ENCODE data around the gene CPNE8.

The CPNE8 gene

DNA sequence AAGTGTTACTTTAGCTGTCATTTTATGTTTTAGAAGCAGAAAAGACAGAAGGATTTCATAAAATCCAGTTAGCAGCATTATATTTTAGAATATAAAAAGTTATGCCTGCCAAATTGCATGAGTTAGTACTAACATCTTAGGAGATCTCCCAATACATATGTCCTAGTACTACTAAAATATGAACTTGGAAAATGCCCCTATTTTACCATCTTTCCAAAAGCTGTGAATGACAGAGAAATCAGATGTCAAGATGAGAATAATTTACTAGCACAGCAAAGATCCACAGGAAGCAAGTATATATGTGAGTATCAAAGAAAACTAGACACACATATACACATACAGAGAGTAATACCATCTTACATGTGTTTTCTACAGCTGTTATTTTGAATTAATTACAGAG lies 196.9 kb downstream of the CPNE8 start:
- TF ChIP-seq SUZ12 (IDR thresholded peaks at IDR 0.05; ENCODE audit: extremely low read depth, insufficient read depth, insufficient read length), result no peak
- TF ChIP-seq YY1 (IDR thresholded peaks at IDR 0.05; ENCODE audit: insufficient read depth, insufficient read length), result no peak
- TF ChIP-seq ZNF274 (IDR thresholded peaks at IDR 0.05; ENCODE audit: low read depth, low read length), result no peak
- Histone ChIP-seq H3K27me3 (ENCODE audit: insufficient read depth, insufficient read length) (no peaks in the 10 kb centered on the region), H3K4me3 (ENCODE audit: insufficient read length, low read depth) (no peak overlapping the region), H3K9me3 (ENCODE audit: insufficient read depth, low read length) (no peaks in the 10 kb centered on the region), H3K36me3 (ENCODE audit: insufficient read depth, insufficient read length, low read length) (no peaks in the 10 kb centered on the region), H3K4me1 (ENCODE audit: insufficient read depth, insufficient read length) (no peaks in the 10 kb centered on the region), H3K9ac (ENCODE audit: insufficient read length, low read depth) (no peak overlapping the region)
- no peak for DNase-seq (ENCODE audit: low read depth, low spot score)

GRCh38 chr12:38707648-38708047 lies 197.7 kb downstream of the CPNE8 start:
- Histone ChIP-seq H3K4me1 (ENCODE audit: insufficient read depth, insufficient read length) (no peaks in the 10 kb centered on the region), H3K9me3 (ENCODE audit: insufficient read depth, low read length) (no peaks in the 10 kb centered on the region), H3K27me3 (ENCODE audit: insufficient read depth, insufficient read length) (no peaks in the 10 kb centered on the region), H3K9ac (ENCODE audit: insufficient read length, low read depth) (no peak overlapping the region), H3K36me3 (ENCODE audit: insufficient read depth, insufficient read length, low read length) (no peaks in the 10 kb centered on the region), H3K4me3 (ENCODE audit: insufficient read length, low read depth) (no peak overlapping the region)
- DNase-seq (ENCODE audit: low read depth, low spot score), result no peak
- TF ChIP-seq SUZ12 (IDR thresholded peaks at IDR 0.05; ENCODE audit: extremely low read depth, insufficient read depth, insufficient read length) (no peak), YY1 (IDR thresholded peaks at IDR 0.05; ENCODE audit: insufficient read depth, insufficient read length) (no peak), ZNF274 (IDR thresholded peaks at IDR 0.05; ENCODE audit: low read depth, low read length) (no peak)

DNA sequence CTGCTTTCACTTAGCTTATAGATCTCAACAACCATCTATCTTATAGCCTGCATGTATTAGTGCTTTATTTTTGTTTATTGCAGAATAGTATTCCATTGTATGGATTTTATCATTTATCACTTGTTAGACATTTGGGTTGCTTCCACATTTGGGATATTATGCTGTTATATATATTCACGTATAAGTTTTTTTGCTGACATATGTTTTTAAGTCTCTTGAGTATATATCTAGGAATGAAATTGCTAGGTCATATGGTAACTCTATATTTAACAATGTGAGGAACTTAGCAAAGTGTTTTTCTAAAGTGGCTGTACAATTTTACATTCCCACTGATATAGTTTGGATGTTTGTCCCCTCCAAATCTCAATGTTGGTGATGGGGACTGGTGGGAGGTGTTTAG lies 208.1 kb downstream of the CPNE8 start:
- no peak for DNase-seq (ENCODE audit: low read depth, low spot score)
- Histone ChIP-seq H3K9ac (ENCODE audit: insufficient read length, low read depth) (no peak overlapping the region), H3K27me3 (ENCODE audit: insufficient read depth, insufficient read length) (no peaks in the 10 kb centered on the region), H3K4me3 (ENCODE audit: insufficient read length, low read depth) (no peak overlapping the region), H3K36me3 (ENCODE audit: insufficient read depth, insufficient read length, low read length) (no peaks in the 10 kb centered on the region), H3K9me3 (ENCODE audit: insufficient read depth, low read length) (no peaks in the 10 kb centered on the region), H3K4me1 (ENCODE audit: insufficient read depth, insufficient read length) (no peaks in the 10 kb centered on the region)
- no peak for TF ChIP-seq ZNF274 (IDR thresholded peaks at IDR 0.05; ENCODE audit: low read depth, low read length)
- TF ChIP-seq SUZ12 (IDR thresholded peaks at IDR 0.05; ENCODE audit: extremely low read depth, insufficient read depth, insufficient read length), result no peak
- TF ChIP-seq YY1 (IDR thresholded peaks at IDR 0.05; ENCODE audit: insufficient read depth, insufficient read length), result no peak

- TF ChIP-seq YY1 (IDR thresholded peaks at IDR 0.05; ENCODE audit: insufficient read depth, insufficient read length), result no peak
- TF ChIP-seq ZNF274 (IDR thresholded peaks at IDR 0.05; ENCODE audit: low read depth, low read length), result no peak
- TF ChIP-seq SUZ12 (IDR thresholded peaks at IDR 0.05; ENCODE audit: extremely low read depth, insufficient read depth, insufficient read length), result no peak
- Histone ChIP-seq H3K4me3 (ENCODE audit: insufficient read length, low read depth) (no peak overlapping the region), H3K36me3 (ENCODE audit: insufficient read depth, insufficient read length, low read length) (no peaks in the 10 kb centered on the region), H3K9ac (ENCODE audit: insufficient read length, low read depth) (no peak overlapping the region), H3K9me3 (ENCODE audit: insufficient read depth, low read length) (no peaks in the 10 kb centered on the region), H3K27me3 (ENCODE audit: insufficient read depth, insufficient read length) (no peaks in the 10 kb centered on the region), H3K4me1 (ENCODE audit: insufficient read depth, insufficient read length) (no peaks in the 10 kb centered on the region)
- DNase-seq (ENCODE audit: low read depth, low spot score), result peak; percentile 15
These were observed 210.3 kb downstream of the CPNE8 start for GRCh38 chr12:38695057-38695456.

- Histone ChIP-seq H3K4me3 (ENCODE audit: insufficient read length, low read depth) (no peak overlapping the region), H3K9ac (ENCODE audit: insufficient read length, low read depth) (no peak overlapping the region), H3K36me3 (ENCODE audit: insufficient read depth, insufficient read length, low read length) (no peaks in the 10 kb centered on the region), H3K4me1 (ENCODE audit: insufficient read depth, insufficient read length) (no peaks in the 10 kb centered on the region), H3K9me3 (ENCODE audit: insufficient read depth, low read length) (no peaks in the 10 kb centered on the region), H3K27me3 (ENCODE audit: insufficient read depth, insufficient read length) (no peaks in the 10 kb centered on the region)
- no peak for TF ChIP-seq ZNF274 (IDR thresholded peaks at IDR 0.05; ENCODE audit: low read depth, low read length)
- TF ChIP-seq YY1 (IDR thresholded peaks at IDR 0.05; ENCODE audit: insufficient read depth, insufficient read length), result no peak
- TF ChIP-seq SUZ12 (IDR thresholded peaks at IDR 0.05; ENCODE audit: extremely low read depth, insufficient read depth, insufficient read length), result no peak
- no peak for DNase-seq (ENCODE audit: low read depth, low spot score)
These were observed 214.2 kb downstream of the CPNE8 start for GRCh38 chr12:38691164-38691563.

- DNase-seq (ENCODE audit: low read depth, low spot score), result no peak
- H3K27me3 ChIP-seq (ENCODE audit: insufficient read depth, insufficient read length), result no peaks in the 10 kb centered on the region
- no peak for TF ChIP-seq SUZ12 (IDR thresholded peaks at IDR 0.05; ENCODE audit: extremely low read depth, insufficient read depth, insufficient read length)
- TF ChIP-seq ZNF274 (IDR thresholded peaks at IDR 0.05; ENCODE audit: low read depth, low read length), result no peak
- no peaks in the 10 kb centered on the region for H3K4me1 ChIP-seq (ENCODE audit: insufficient read depth, insufficient read length)
- H3K4me3 ChIP-seq (ENCODE audit: insufficient read length, low read depth), result no peak overlapping the region
- H3K9me3 ChIP-seq (ENCODE audit: insufficient read depth, low read length), result no peaks in the 10 kb centered on the region
- no peak overlapping the region for H3K9ac ChIP-seq (ENCODE audit: insufficient read length, low read depth)
- no peaks in the 10 kb centered on the region for H3K36me3 ChIP-seq (ENCODE audit: insufficient read depth, insufficient read length, low read length)
These were observed 214.7 kb downstream of the CPNE8 start for GRCh38 chr12:38690646-38691045.

DNA sequence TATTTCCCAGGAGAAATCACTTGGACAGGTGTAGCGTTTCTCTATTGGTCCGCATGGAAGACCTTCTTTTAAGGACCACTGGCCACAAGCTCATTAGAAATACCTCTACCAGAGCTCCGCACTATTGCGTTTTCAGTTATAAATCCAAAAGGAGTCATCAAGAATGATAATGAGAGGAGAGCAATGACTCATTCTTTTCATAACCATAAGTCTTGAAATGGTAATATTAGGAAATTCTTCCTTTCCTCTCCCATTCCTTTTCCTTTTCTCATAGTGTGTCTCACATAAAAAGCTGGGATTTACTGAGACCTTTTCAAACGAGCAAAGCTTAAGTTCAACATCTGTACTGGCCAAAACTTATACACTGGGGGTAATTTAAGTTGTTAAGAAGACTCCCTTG lies 215.7 kb downstream of the CPNE8 start:
- DNase-seq (ENCODE audit: low read depth, low spot score), result no peak
- no peak overlapping the region for H3K9ac ChIP-seq (ENCODE audit: insufficient read length, low read depth)
- no peaks in the 10 kb centered on the region for H3K36me3 ChIP-seq (ENCODE audit: insufficient read depth, insufficient read length, low read length)
- H3K9me3 ChIP-seq (ENCODE audit: insufficient read depth, low read length), result no peaks in the 10 kb centered on the region
- no peak overlapping the region for H3K4me3 ChIP-seq (ENCODE audit: insufficient read length, low read depth)
- TF ChIP-seq ZNF274 (IDR thresholded peaks at IDR 0.05; ENCODE audit: low read depth, low read length) (no peak), YY1 (IDR thresholded peaks at IDR 0.05; ENCODE audit: insufficient read depth, insufficient read length) (no peak), SUZ12 (IDR thresholded peaks at IDR 0.05; ENCODE audit: extremely low read depth, insufficient read depth, insufficient read length) (no peak)
- no peaks in the 10 kb centered on the region for H3K4me1 ChIP-seq (ENCODE audit: insufficient read depth, insufficient read length)
- no peaks in the 10 kb centered on the region for H3K27me3 ChIP-seq (ENCODE audit: insufficient read depth, insufficient read length)

DNA sequence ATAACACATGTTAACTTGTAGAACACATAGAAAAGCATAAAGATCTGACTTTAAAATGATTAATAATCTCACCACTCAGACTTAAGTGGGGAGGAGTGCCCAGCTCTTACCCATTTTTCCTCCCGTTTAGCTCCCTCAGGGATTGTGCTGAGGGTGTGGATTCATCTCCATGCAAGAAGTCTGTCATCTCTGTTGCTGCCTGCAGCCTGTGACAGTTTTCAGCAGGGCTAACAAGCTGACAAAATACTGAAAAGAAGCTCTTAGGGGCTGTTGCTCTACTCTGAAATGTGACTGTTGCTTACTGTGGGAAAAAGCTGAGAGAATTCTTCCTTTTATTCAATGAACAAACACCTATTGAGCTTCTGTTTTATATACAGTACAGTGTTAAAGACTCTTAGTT lies 216.2 kb downstream of the CPNE8 start:
- no peaks in the 10 kb centered on the region for H3K4me1 ChIP-seq (ENCODE audit: insufficient read depth, insufficient read length)
- H3K9ac ChIP-seq (ENCODE audit: insufficient read length, low read depth), result no peak overlapping the region
- DNase-seq (ENCODE audit: low read depth, low spot score), result no peak
- H3K4me3 ChIP-seq (ENCODE audit: insufficient read length, low read depth), result no peak overlapping the region
- no peaks in the 10 kb centered on the region for H3K9me3 ChIP-seq (ENCODE audit: insufficient read depth, low read length)
- H3K27me3 ChIP-seq (ENCODE audit: insufficient read depth, insufficient read length), result no peaks in the 10 kb centered on the region
- no peaks in the 10 kb centered on the region for H3K36me3 ChIP-seq (ENCODE audit: insufficient read depth, insufficient read length, low read length)
- no peak for TF ChIP-seq YY1 (IDR thresholded peaks at IDR 0.05; ENCODE audit: insufficient read depth, insufficient read length)
- no peak for TF ChIP-seq SUZ12 (IDR thresholded peaks at IDR 0.05; ENCODE audit: extremely low read depth, insufficient read depth, insufficient read length)
- TF ChIP-seq ZNF274 (IDR thresholded peaks at IDR 0.05; ENCODE audit: low read depth, low read length), result no peak
